Tibial nerve (tissue), 4 donors: Measurements from ENCODE around the gene RSBN1L. TPM values are rescaled to one million over a fixed set of nuclear protein-coding genes. Genes with fewer than 3 reads are reported as not detected.
A peak's percentile ranks its signal among the peaks of the same experiment; 100 is the strongest.

Source experiments
- DNase-seq, 2 donors: peaks; one replicate each; pipeline ENCODE4 v3.0.0-alpha.2; 2019; ENCODE audit warnings: low spot score in 2 of 2
- H3K27ac ChIP-seq, 4 donors: fragments of 200-600 bp; sonication (generic) in 3 of 4; one replicate each; pipeline ENCODE4 v1.5.1; 2017 to 2019; ENCODE audit warnings: mild to moderate bottlenecking in 1 of 4
- H3K27me3 ChIP-seq, 2 donors: fragments of 200-600 bp; sonication (generic) in 1 of 2; one replicate each; pipeline versions ENCODE4 v1.5.1 to v1.6.0; 2017 to 2019
- H3K36me3 ChIP-seq, 3 donors: fragments of 200-600 bp; sonication (generic); one replicate each; pipeline ENCODE4 v1.5.1; 2018 to 2019
- H3K4me1 ChIP-seq, 4 donors: fragments of 200-600 bp; sonication (generic) in 3 of 4; one replicate each; pipeline ENCODE4 v1.5.1; 2017 to 2019
- H3K4me3 ChIP-seq, 4 donors: fragments of 200-600 bp; sonication (generic) in 3 of 4; one replicate each; pipeline ENCODE4 v1.5.1; 2017 to 2019; ENCODE audit warnings: mild to moderate bottlenecking in 1 of 4, moderate library complexity in 1 of 4
- H3K9me3 ChIP-seq, 4 donors: fragments of 200-600 bp; sonication (generic) in 3 of 4; one replicate each; pipeline ENCODE4 v1.5.1; 2017 to 2019
- EP300 ChIP-seq, 2 donors: sonication (generic); formaldehyde crosslinking; IDR thresholded peaks; one replicate each; pipeline ENCODE4 v1.6.1; 2017; ENCODE audit warnings: antibody characterized with exemption in 2 of 2, mild to moderate bottlenecking in 1 of 2
- POLR2A ChIP-seq, 2 donors: fragments of 450-650 bp; IDR thresholded peaks; one replicate each; pipeline ENCODE4 v1.6.1; 2017; ENCODE audit warnings: antibody characterized with exemption in 2 of 2, mild to moderate bottlenecking in 2 of 2, moderate library complexity in 2 of 2
- WGBS, 2 donors: methylation state at CpG; one replicate each; pipeline ENCODE4 v1.1.5; 2018; 5-methylcytosine and 5-hydroxymethylcytosine counted together
- total RNA-seq, 4 donors: library from RNA; depleted of rRNA; stranded (reverse); fragments of >200 nt; gene quantifications; one replicate each; pipeline ENCODE4 v1.1.0, GENCODE V29; 2016
- TF ChIP-seq, protein P1 (sequence below), 5 experiments: fragments of 200-600 bp in 3 of 5; fragments of 450-650 bp in 2 of 5; sonication (generic) in 3 of 5; IDR thresholded peaks; one replicate each; pipeline ENCODE4 v1.5.1; 2016 to 2019; ENCODE audit warnings: antibody characterized with exemption in 5 of 5, mild to moderate bottlenecking in 3 of 5, moderate library complexity in 2 of 5

Gene RSBN1L
- total RNA-seq, 4 donors from 2014 or later: 15.6 to 33.9 (median 29.1) TPM

DNA sequence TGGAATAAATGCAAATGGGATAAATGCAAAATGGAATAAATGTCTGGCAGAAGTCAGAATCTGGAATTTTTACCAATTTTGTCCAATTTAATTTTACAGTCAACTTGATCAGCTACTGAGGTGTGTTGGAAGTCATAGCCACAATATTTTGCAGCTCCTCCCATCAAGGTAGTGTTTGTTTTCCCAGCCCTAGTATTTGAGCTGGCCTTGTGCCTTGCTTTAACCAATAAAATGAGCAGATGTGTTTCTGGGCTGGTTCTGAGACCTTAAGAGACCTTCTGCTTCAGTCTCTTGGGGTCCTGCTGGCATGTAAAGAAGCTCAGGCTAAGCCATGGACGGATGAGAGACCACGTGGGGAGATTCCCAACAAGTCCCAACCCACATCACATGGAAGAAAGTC is 42.7 kb upstream of the RSBN1L start:
- no peaks in the 10 kb centered on the region for H3K9me3 ChIP-seq
- TF ChIP-seq POLR2A (IDR thresholded peaks at IDR 0.05) (no peak), EP300 (IDR thresholded peaks at IDR 0.05) (no peak)
- TF ChIP-seq, protein P1, sequence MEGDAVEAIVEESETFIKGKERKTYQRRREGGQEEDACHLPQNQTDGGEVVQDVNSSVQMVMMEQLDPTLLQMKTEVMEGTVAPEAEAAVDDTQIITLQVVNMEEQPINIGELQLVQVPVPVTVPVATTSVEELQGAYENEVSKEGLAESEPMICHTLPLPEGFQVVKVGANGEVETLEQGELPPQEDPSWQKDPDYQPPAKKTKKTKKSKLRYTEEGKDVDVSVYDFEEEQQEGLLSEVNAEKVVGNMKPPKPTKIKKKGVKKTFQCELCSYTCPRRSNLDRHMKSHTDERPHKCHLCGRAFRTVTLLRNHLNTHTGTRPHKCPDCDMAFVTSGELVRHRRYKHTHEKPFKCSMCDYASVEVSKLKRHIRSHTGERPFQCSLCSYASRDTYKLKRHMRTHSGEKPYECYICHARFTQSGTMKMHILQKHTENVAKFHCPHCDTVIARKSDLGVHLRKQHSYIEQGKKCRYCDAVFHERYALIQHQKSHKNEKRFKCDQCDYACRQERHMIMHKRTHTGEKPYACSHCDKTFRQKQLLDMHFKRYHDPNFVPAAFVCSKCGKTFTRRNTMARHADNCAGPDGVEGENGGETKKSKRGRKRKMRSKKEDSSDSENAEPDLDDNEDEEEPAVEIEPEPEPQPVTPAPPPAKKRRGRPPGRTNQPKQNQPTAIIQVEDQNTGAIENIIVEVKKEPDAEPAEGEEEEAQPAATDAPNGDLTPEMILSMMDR (IDR thresholded peaks at IDR 0.05): no peak
- H3K27me3 ChIP-seq: no peaks in the 10 kb centered on the region
- DNase-seq: no peak
- WGBS, 2 donors: 53 to 54% methylated on average over 2 of the region's 2 CpGs
- H3K4me1 ChIP-seq: peaks cover 0 to 22% (median 0%) of the 10 kb centered on the region in 4 donors
- no peak overlapping the region for H3K4me3 ChIP-seq
- no peak overlapping the region for H3K27ac ChIP-seq
- peaks cover 0 to 45% (median 0%) of the 10 kb centered on the region in 3 donors for H3K36me3 ChIP-seq

DNA sequence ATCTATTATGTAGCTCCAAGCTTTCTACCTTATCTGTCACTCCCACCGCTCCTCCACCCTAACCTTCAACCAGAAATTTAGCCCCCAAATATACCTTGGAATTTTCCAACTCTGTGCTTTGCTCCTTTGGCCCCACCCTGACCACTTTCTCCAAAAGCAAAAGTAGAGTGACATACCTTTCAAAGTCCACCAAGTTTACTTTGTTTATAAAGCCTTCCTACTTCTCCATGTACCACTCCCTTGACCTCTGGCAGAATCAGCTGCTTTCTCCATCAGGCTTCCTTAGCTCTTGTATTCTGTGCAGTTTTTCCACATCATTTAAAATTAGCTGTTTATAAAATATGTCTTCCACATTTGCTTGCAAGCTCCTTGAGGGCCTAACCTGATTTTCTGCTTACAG is 40.9 kb upstream of the RSBN1L start:
- Histone ChIP-seq H3K4me3 (no peak overlapping the region), H3K4me1 (peaks cover 0 to 10% (median 0%) of the 10 kb centered on the region in 4 donors), H3K27ac (no peak overlapping the region), H3K36me3 (peaks cover 0 to 61% (median 0%) of the 10 kb centered on the region in 3 donors), H3K9me3 (no peaks in the 10 kb centered on the region), H3K27me3 (no peaks in the 10 kb centered on the region)
- TF ChIP-seq EP300 (IDR thresholded peaks at IDR 0.05) (no peak), POLR2A (IDR thresholded peaks at IDR 0.05) (no peak)
- TF ChIP-seq, protein P1 (IDR thresholded peaks at IDR 0.05): no peak
- 92 to 97% methylated on average over 1 of the region's 1 CpG for WGBS, 2 donors
- no peak for DNase-seq

DNA sequence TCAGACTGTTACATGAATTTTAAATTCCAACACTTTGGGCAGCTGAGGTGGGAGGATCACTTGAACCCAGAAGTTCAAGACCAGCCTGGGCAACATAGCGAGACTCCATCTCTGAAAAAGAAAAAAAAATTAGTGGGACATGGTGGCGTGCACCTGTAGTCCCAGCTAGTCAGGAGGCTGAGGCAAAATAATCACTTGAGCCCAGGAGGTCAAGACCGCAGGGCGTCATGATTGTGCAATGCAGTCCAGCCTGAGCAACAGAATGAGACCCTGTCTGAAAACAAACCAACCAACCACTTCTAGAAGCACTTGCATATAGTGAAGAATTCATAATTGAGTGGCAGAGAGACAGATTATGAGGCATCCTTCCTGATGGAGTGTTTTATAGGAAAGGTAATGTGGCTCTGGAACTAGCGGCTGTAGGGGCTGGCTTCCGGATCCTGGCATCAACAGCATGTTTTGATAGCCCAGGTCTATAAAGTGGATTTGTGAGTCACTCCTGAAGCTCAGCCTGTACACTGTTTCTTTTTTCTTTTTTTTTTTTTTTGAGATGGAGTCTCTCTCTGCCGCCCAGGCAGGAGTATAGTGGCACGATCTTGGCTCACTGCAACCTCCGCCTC is 40.3 kb upstream of the RSBN1L start:
- H3K36me3 ChIP-seq: peaks cover 0 to 67% (median 0%) of the 10 kb centered on the region in 3 donors
- DNase-seq: no peak
- H3K4me1 ChIP-seq: peaks cover 0 to 8% (median 0%) of the 10 kb centered on the region in 4 donors
- WGBS, 2 donors: 93 to 94% methylated on average over 9 of the region's 9 CpGs
- no peaks in the 10 kb centered on the region for H3K27me3 ChIP-seq
- H3K9me3 ChIP-seq: no peaks in the 10 kb centered on the region
- H3K27ac ChIP-seq: no peak overlapping the region
- TF ChIP-seq POLR2A (IDR thresholded peaks at IDR 0.05) (no peak), EP300 (IDR thresholded peaks at IDR 0.05) (no peak)
- TF ChIP-seq, protein P1 (IDR thresholded peaks at IDR 0.05): no peak
- H3K4me3 ChIP-seq: no peak overlapping the region

DNA sequence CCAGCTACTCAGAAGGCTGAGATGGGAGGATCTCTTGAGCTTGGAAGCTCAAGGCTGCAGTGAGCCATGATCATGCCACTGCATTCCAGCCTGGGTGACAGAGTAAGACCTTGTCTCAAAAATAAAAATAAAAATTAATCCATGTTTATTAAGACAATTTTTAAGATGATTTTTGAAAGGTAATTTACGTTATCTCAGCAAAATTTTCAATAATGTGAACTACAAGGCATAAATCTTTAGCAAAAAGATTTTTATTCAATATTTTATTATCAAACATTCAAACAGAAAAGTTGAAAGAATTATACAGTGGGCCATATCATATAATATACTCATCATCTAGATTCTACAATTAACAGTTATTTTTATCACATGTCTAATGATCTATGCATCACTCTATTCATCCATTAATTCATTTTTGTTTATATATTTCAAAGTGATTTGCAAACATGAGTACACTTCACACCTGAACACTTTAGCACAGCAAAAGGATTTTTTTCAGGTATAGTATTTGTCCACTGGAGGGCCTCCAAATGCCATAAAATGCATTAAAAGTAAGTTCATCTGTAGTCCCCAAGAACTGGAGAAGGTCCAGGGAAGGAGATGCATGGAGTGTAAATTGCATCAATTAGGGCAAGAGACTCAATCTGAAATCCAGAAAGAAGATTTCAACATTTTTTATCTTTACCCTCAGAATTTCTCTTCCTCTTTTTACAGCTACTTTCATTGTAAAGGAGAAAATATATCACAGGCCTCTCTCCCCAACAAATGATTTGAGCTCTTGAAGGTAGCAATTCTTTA is 38.6 kb upstream of the RSBN1L start:
- Histone ChIP-seq H3K36me3 (peaks cover 0 to 68% (median 0%) of the 10 kb centered on the region in 3 donors), H3K27me3 (no peaks in the 10 kb centered on the region)

More for the DNA sequence above, 38.6 kb upstream of the RSBN1L start:
- H3K4me1 ChIP-seq: no peaks in the 10 kb centered on the region
- TF ChIP-seq, protein P1 (IDR thresholded peaks at IDR 0.05): peak in 4 of 5 experiments; percentile 20 to 46 (median 38)
- no peak for TF ChIP-seq POLR2A (IDR thresholded peaks at IDR 0.05)
- no peak for TF ChIP-seq EP300 (IDR thresholded peaks at IDR 0.05)
- 95 to 98% methylated on average over 1 of the region's 1 CpG for WGBS, 2 donors
- DNase-seq: peak in 1 of 2 donors; percentile 14
- no peak overlapping the region for H3K27ac ChIP-seq
- no peaks in the 10 kb centered on the region for H3K9me3 ChIP-seq
- H3K4me3 ChIP-seq: no peak overlapping the region
